ENCODE measurements around the gene RPL15.

RPL15 gene

GRCh38 chr3:23934253-23934652 is 17.3 kb downstream of the RPL15 start:
- no peak for DNase-seq

GRCh38 chr3:23937296-23937695 is 20.4 kb downstream of the RPL15 start:
- no peak for DNase-seq

GRCh38 chr3:23938688-23939087 is 21.8 kb downstream of the RPL15 start:
- no peak for DNase-seq

GRCh38 chr3:23940775-23941174 is 23.8 kb downstream of the RPL15 start:
- no peak for DNase-seq

GRCh38 chr3:23941440-23941839 is 24.5 kb downstream of the RPL15 start:
- no peak for DNase-seq

- DNase-seq: no peak
Measured at GRCh38 chr3:23942546-23942945, 25.6 kb downstream of the RPL15 start.

- no peak for DNase-seq
Measured at GRCh38 chr3:23944007-23944783, 27.3 kb downstream of the RPL15 start.

- DNase-seq: no peak
Measured at GRCh38 chr3:23944861-23945662, 28.1 kb downstream of the RPL15 start, which contains the start of gene NR1D2. Gene NR1D2, plus strand, starts transcription at chr3:23945286. Its CDS starts 293 bp downstream, at chr3:23945579.

GRCh38 chr3:23945663-23945912 is 28.7 kb downstream of the RPL15 start:
- DNase-seq: no peak

GRCh38 chr3:23945913-23946687 is 29.2 kb downstream of the RPL15 start:
- peak; percentile 49 for DNase-seq

GRCh38 chr3:23948761-23949160 is 31.8 kb downstream of the RPL15 start:
- DNase-seq: no peak

- DNase-seq: no peak
Measured at GRCh38 chr3:23949784-23950183, 32.9 kb downstream of the RPL15 start.

GRCh38 chr3:23950293-23950692 is 33.4 kb downstream of the RPL15 start:
- DNase-seq: no peak

- no peak for DNase-seq
Measured at GRCh38 chr3:23952646-23953045, 35.7 kb downstream of the RPL15 start.

- DNase-seq: no peak
Measured at GRCh38 chr3:23953523-23953922, 36.6 kb downstream of the RPL15 start.

- no peak for DNase-seq
Measured at GRCh38 chr3:23954144-23954543, 37.2 kb downstream of the RPL15 start.

- no peak for DNase-seq
Measured at GRCh38 chr3:23956701-23957100, 39.8 kb downstream of the RPL15 start.

- DNase-seq: no peak
Measured at GRCh38 chr3:23959135-23959900, 42.4 kb downstream of the RPL15 start.

GRCh38 chr3:23960649-23961048 is 43.7 kb downstream of the RPL15 start:
- DNase-seq: no peak

GRCh38 chr3:23961066-23961465 is 44.1 kb downstream of the RPL15 start:
- DNase-seq: no peak

- DNase-seq: no peak
Measured at GRCh38 chr3:23961913-23962312, 45.0 kb downstream of the RPL15 start.

- no peak for DNase-seq
Measured at GRCh38 chr3:23964537-23965235, 47.8 kb downstream of the RPL15 start.
